ENCODE results near the gene MEGF11. TPM values are rescaled to one million over a fixed set of nuclear protein-coding genes. Genes with fewer than 3 reads are reported as not detected.

MEGF11 gene
- total RNA-seq, 1 experiment from 2014 or later = 1.2 TPM

DNA sequence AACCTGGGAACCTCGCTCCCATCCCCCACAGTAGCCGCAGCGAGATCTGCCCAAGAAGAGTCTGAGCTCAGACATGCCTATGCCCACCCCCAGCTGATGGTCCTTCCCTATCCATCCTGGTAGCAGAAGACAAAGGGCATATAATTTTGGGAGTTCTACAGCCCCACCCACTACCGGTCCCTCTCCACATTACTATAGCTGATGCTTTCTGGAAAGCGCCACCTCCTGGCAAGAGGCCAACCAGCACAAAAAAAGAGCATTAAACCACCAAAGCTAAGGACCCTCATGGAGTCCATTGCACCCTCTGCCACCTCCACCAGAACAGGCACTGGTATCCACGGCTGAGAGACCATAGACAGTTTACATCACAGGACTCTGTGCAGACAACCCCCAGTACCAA, 168.4 kb downstream of the MEGF11 start:
- no peaks in the 10 kb centered on the region for H3K79me2 ChIP-seq (ENCODE audit: insufficient read depth, low read length)
- no peak overlapping the region for H3K4ac ChIP-seq (ENCODE audit: low read depth, low read length)
- H4K91ac ChIP-seq (ENCODE audit: insufficient read length, low read depth, low read length) = no peak overlapping the region
- no peak overlapping the region for H2BK12ac ChIP-seq (ENCODE audit: insufficient read length, low read depth, low read length)
- no peak overlapping the region for H2AK5ac ChIP-seq (ENCODE audit: insufficient read length, low read length)
- H2BK20ac ChIP-seq (ENCODE audit: low read depth, low read length, poor library complexity, severe bottlenecking) = no peak overlapping the region
- H3K27ac ChIP-seq (ENCODE audit: insufficient read length, low read depth, low read length) = no peak overlapping the region
- no peak overlapping the region for H3K4me2 ChIP-seq (ENCODE audit: insufficient read depth, insufficient read length, low read length)
- H4K20me1 ChIP-seq (ENCODE audit: control insufficient read depth, insufficient read depth, insufficient read length) = no peaks in the 10 kb centered on the region
- H3K79me1 ChIP-seq (ENCODE audit: insufficient read depth, low read depth, low read length, poor library complexity, severe bottlenecking) = no peaks in the 10 kb centered on the region
- Mint-ChIP-seq H3K4me1 (peaks cover 18 to 36% of the 10 kb centered on the region in 2 experiments), H3K27me3 (ENCODE audit: low read depth) (0 out of 2 replicates have a peak, but pooled peaks cover 2% of the 10 kb centered on the region), H3K4me3 (no peak overlapping the region), H3K9me3 (peaks cover 9 to 12% of the 10 kb centered on the region in 2 experiments), H3K36me3 (ENCODE audit: insufficient read depth in 1 of 3, low read depth in 3 of 3) (peaks cover 3 to 15% (median 6%) of the 10 kb centered on the region in 3 experiments; a peak in 6 of 7 replicates), H3K27ac (peak overlapping the region in 2 of 3 experiments; percentile 45 to 94; a peak in 3 of 7 replicates)
- H4K5ac ChIP-seq (ENCODE audit: insufficient read length, low read depth, low read length) = no peak overlapping the region
- H3T11ph ChIP-seq (ENCODE audit: low read length) = no peak overlapping the region
- no peaks in the 10 kb centered on the region for H3K27me3 ChIP-seq (ENCODE audit: insufficient read depth, low read length)
- TF ChIP-seq, protein P1, sequence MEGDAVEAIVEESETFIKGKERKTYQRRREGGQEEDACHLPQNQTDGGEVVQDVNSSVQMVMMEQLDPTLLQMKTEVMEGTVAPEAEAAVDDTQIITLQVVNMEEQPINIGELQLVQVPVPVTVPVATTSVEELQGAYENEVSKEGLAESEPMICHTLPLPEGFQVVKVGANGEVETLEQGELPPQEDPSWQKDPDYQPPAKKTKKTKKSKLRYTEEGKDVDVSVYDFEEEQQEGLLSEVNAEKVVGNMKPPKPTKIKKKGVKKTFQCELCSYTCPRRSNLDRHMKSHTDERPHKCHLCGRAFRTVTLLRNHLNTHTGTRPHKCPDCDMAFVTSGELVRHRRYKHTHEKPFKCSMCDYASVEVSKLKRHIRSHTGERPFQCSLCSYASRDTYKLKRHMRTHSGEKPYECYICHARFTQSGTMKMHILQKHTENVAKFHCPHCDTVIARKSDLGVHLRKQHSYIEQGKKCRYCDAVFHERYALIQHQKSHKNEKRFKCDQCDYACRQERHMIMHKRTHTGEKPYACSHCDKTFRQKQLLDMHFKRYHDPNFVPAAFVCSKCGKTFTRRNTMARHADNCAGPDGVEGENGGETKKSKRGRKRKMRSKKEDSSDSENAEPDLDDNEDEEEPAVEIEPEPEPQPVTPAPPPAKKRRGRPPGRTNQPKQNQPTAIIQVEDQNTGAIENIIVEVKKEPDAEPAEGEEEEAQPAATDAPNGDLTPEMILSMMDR (conservative IDR thresholded peaks at IDR 0.05) = peak; percentile 72
- no peak overlapping the region for H4K8ac ChIP-seq (replicated peaks; ENCODE audit: insufficient read length, low read depth, low read length)
- H2AFZ ChIP-seq (ENCODE audit: low read length) = no peak overlapping the region
- no peak overlapping the region for H2BK5ac ChIP-seq (ENCODE audit: insufficient read length, low read length)
- WGBS (ENCODE audit: extremely low coverage, insufficient read length, low lambda C conversion rate) = no CpG with 5 or more reads among the region's 6 CpGs
- no peak overlapping the region for H3K56ac ChIP-seq (ENCODE audit: insufficient read length, low read depth, low read length)
- no peak overlapping the region for H2BK15ac ChIP-seq (ENCODE audit: low read depth, low read length)
- H3K14ac ChIP-seq (ENCODE audit: insufficient read depth, low read length) = no peak overlapping the region
- no peak overlapping the region for H2BK120ac ChIP-seq (ENCODE audit: low read depth, low read length, poor library complexity, severe bottlenecking)
- no peaks in the 10 kb centered on the region for H3K9me3 ChIP-seq (ENCODE audit: control insufficient read depth, low read depth, low read length)
- no peak overlapping the region for H3K18ac ChIP-seq (ENCODE audit: insufficient read length, low read depth, low read length)
- no peaks in the 10 kb centered on the region for H3K23me2 ChIP-seq (ENCODE audit: insufficient read length, low read depth, low read length, poor library complexity, severe bottlenecking)
- DNase-seq = peak; percentile 62
- no peak overlapping the region for H3K23ac ChIP-seq (ENCODE audit: insufficient read length, low read depth, low read length)
- no peaks in the 10 kb centered on the region for H3K4me1 ChIP-seq (ENCODE audit: insufficient read depth, low read length)
- no peak overlapping the region for H3K9ac ChIP-seq (ENCODE audit: extremely low read depth, insufficient read length, low read length)
